GM12878 (cell line): Measurements from ENCODE around the gene CRYGC. TPM values are rescaled to one million over a fixed set of nuclear protein-coding genes. Genes with fewer than 3 reads are reported as not detected.

ENCODE experiments used
- ATAC-seq: fragments of 200-7000 bp; cut with Tn5 transposase; 3 replicates; pipeline ENCODE4 v1.9.1; 2020; ENCODE audit warnings: mild to moderate bottlenecking, moderate library complexity
- BruUV-seq: library from RNA; stranded (reverse); fragments of 400-500 nt; replicated peaks from 2 replicates; lab custom pipeline; 2021; lab: Mats Ljungman, UMichigan
- CTCF ChIA-PET: fragments of 300-600 bp; sonication (Branson Sonifier 250); formaldehyde crosslinking; extraction: SDS; loops from one replicate; lab custom pipeline; 2021; ENCODE audit warnings: inconsistent platforms; lab: Yijun Ruan, JAX
- POLR2A ChIA-PET: fragments of 350-600 bp; formaldehyde crosslinking; extraction: SDS; loops from one replicate; lab custom pipeline; 2021; ENCODE audit warnings: inconsistent platforms; lab: Charles Lee
- RAD21 ChIA-PET: fragments of 300-600 bp; sonication (Branson Sonifier 250); formaldehyde crosslinking; loops from one replicate; lab custom pipeline; 2023; ENCODE audit warnings: antibody characterized with exemption; ENCODE audit not compliant: unreplicated experiment; lab: Charles Lee
- SMC1A ChIA-PET: fragments of 300-600 bp; sonication (Branson Sonifier 250); formaldehyde crosslinking; loops from one replicate; lab custom pipeline; 2023; ENCODE audit not compliant: unreplicated experiment, uncharacterized antibody; lab: Charles Lee
- DNase-seq: peaks from one replicate; pipeline ENCODE4 v3.0.0-alpha.2; 2011; ENCODE audit warnings: low read depth, low spot score
- FAIRE-seq: peaks from 3 replicates; lab custom pipeline; 2011; peaks lifted over from hg19 to GRCh38; lab: Jason Lieb, UNC
- H2AFZ ChIP-seq: 2 replicates; pipeline ENCODE4 v1.6.0; 2011; ENCODE audit warnings: low read depth, low read length, control low read depth; ENCODE audit not compliant: control insufficient read depth
- H3K27ac ChIP-seq: 2 replicates; pipeline ENCODE4 v1.5.1; 2011; ENCODE audit warnings: control low read depth; ENCODE audit not compliant: control insufficient read depth, insufficient read depth
- H3K27me3 ChIP-seq, 2 experiments: replicated peaks in 1 of 2; 2 replicates each; pipeline versions ENCODE4 v1.6.0 to v1.6.1; 2011; ENCODE audit warnings: low read length in 1 of 2; ENCODE audit not compliant: control insufficient read depth in 2 of 2, insufficient read depth in 2 of 2
- H3K36me3 ChIP-seq, 2 experiments: 2 replicates each; pipeline ENCODE4 v1.5.1; 2011; ENCODE audit warnings: low read length in 1 of 2; ENCODE audit not compliant: control insufficient read depth in 2 of 2, insufficient read depth in 2 of 2
- H3K4me1 ChIP-seq: 2 replicates; pipeline ENCODE4 v1.6.1; 2011; ENCODE audit warnings: mild to moderate bottlenecking, low read length, moderate library complexity, mixed read lengths; ENCODE audit not compliant: control insufficient read depth, insufficient read depth
- H3K4me2 ChIP-seq: 2 replicates; pipeline ENCODE4 v1.6.0; 2011; ENCODE audit warnings: control low read depth; ENCODE audit not compliant: control insufficient read depth, insufficient read depth
- H3K4me3 ChIP-seq: fragments of 200-600 bp; sonication (generic); 2 replicates; pipeline ENCODE4 v1.5.1; 2016
- H3K79me2 ChIP-seq: 2 replicates; pipeline ENCODE4 v1.6.0; 2011; ENCODE audit warnings: low read length; ENCODE audit not compliant: control insufficient read depth, insufficient read depth
- H3K9ac ChIP-seq: 2 replicates; pipeline ENCODE4 v1.8.0; 2011; ENCODE audit warnings: low read length, control low read depth, mixed read lengths; ENCODE audit not compliant: control insufficient read depth, insufficient read depth
- H3K9me3 ChIP-seq: replicated peaks from 3 replicates; pipeline ENCODE4 v1.5.1; 2011; ENCODE audit warnings: mild to moderate bottlenecking, low read length; ENCODE audit not compliant: control insufficient read depth, insufficient read depth
- H4K20me1 ChIP-seq: 2 replicates; pipeline ENCODE4 v1.6.0; 2011; ENCODE audit not compliant: control insufficient read depth, insufficient read depth
- ASH2L ChIP-seq: fragments of 300-600, 200-600 bp; sonication (generic); IDR thresholded peaks from 2 replicates; pipeline ENCODE4 v1.6.1; 2017; ENCODE audit warnings: low read depth, mild to moderate bottlenecking, borderline replicate concordance
- BRCA1 ChIP-seq: IDR thresholded peaks from 2 replicates; pipeline ENCODE4 v1.6.1; 2011; ENCODE audit warnings: low read depth, low read length, improper control_type of control experiment
- NFYA ChIP-seq: IDR thresholded peaks from 2 replicates; pipeline ENCODE4 v1.6.1; 2011; ENCODE audit warnings: low read depth, mild to moderate bottlenecking, low read length, improper control_type of control experiment, borderline replicate concordance
- NR2C1 ChIP-seq: fragments of 450-650 bp; IDR thresholded peaks from 2 replicates; pipeline ENCODE4 v1.6.1; 2017; ENCODE audit warnings: antibody characterized with exemption, mild to moderate bottlenecking, moderate library complexity
- POLR2AphosphoS2 ChIP-seq: IDR thresholded peaks from 2 replicates; pipeline ENCODE4 v1.6.1; 2011; ENCODE audit warnings: low read depth, mild to moderate bottlenecking, low read length, improper control_type of control experiment, moderate library complexity
- SIN3A ChIP-seq: IDR thresholded peaks from 2 replicates; pipeline ENCODE4 v1.6.1; 2012; ENCODE audit warnings: low read depth, low read length, improper control_type of control experiment
- SUZ12 ChIP-seq: fragments of 200-600 bp; sonication (generic); IDR thresholded peaks from one replicate; pipeline ENCODE4 v1.6.1; 2018; ENCODE audit warnings: antibody characterized with exemption, mild to moderate bottlenecking; ENCODE audit not compliant: unreplicated experiment
- TAF1 ChIP-seq: IDR thresholded peaks from 2 replicates; pipeline ENCODE4 v1.6.1; 2011; ENCODE audit warnings: mild to moderate bottlenecking, low read depth, low read length, borderline replicate concordance
- WGBS: methylation state at CpG from one replicate; pipeline ENCODE4 v1.1.6; 2016; ENCODE audit warnings: low lambda C conversion rate; ENCODE audit not compliant: insufficient replicate concordance, insufficient coverage; ENCODE audit errors: missing lambda C conversion rate; 5-methylcytosine and 5-hydroxymethylcytosine counted together
- in situ Hi-C: fragments of 300-500 bp; cut with MboI; formaldehyde crosslinking; loops from 9 replicates; pipeline ENCODE4 v1.14.3; 2018; ENCODE audit warnings: mixed read lengths
- intact Hi-C: fragments of 100-400 bp; cut with micrococcal nuclease; formaldehyde crosslinking; loops from one replicate; pipeline ENCODE4 v1.14.2; 2022; ENCODE audit not compliant: unreplicated experiment
- polyA plus RNA-seq, 11 experiments: library from polyadenylated mRNA; depleted of rRNA in 4 of 11; unstranded in 6 of 11; stranded (reverse) in 5 of 11; fragments of >200 nt; fragmentation: Nextera tagmentation in 4 of 11; fragmentation: Illumina TruSeq in 1 of 11; extraction: Ambion mirVana in 4 of 11; extraction: Trizol in 1 of 11; gene quantifications; 1 replicate in 1 of 11; 2 replicates in 10 of 11; pipeline versions ENCODE4 v1.2.1 to v1.2.3, GENCODE V29; 2011 to 2016; ENCODE audit warnings: inconsistent platforms in 2 of 11, missing spikeins in 2 of 11, low read depth in 1 of 11
- total RNA-seq, 4 experiments: library from RNA; depleted of rRNA in 3 of 4; stranded (reverse); fragments of >200 nt in 3 of 4; fragmentation: Illumina TruSeq in 1 of 4; extraction: Trizol in 1 of 4; gene quantifications; 2 replicates each; pipeline versions ENCODE4 v1.2.1 to v1.2.3, GENCODE V29; 2013 to 2021

CRYGC gene
- total and polyA plus RNA-seq, 10 of the 15 experiments (the other 5 are each of a cell fraction or from before 2014, with no cell fraction given): not detected

GRCh38 chr2:208103616-208104015, 26.0 kb downstream of the CRYGC start:
- WGBS: 63% methylated on average over 3 of the region's 3 CpGs
- SMC1A ChIA-PET: no interaction called here
- POLR2A ChIA-PET: no interaction called here
- no peak overlapping the region for H3K4me3 ChIP-seq
- intact Hi-C loops (no loop called here), in situ Hi-C loops (no loop called here)
- H3K27me3 ChIP-seq: peaks cover 0 to 2% of the 10 kb centered on the region in 2 experiments; a peak in 1 of 4 replicates
- no peaks in the 10 kb centered on the region for H3K9me3 ChIP-seq
- no peak overlapping the region for H3K9ac ChIP-seq
- H3K27ac ChIP-seq: no peak overlapping the region
- CTCF ChIA-PET: interaction anchor here (0.6 kb wide), 1 partner anchor 58 kb away, joined by 3 read pairs; no protein-coding TSS in a partner anchor
- FAIRE-seq (no peak), ATAC-seq (no peak), DNase-seq (no peak)
- no TSS peak for BruUV-seq
- no peak overlapping the region for H3K4me2 ChIP-seq
- no peaks in the 10 kb centered on the region for H3K36me3 ChIP-seq
- no peaks in the 10 kb centered on the region for H3K4me1 ChIP-seq
- H3K79me2 ChIP-seq: no peaks in the 10 kb centered on the region
- H2AFZ ChIP-seq: no peak overlapping the region
- H4K20me1 ChIP-seq: no peaks in the 10 kb centered on the region
- TF ChIP-seq NFYA: no peak
- no peak for TF ChIP-seq BRCA1
- no peak for TF ChIP-seq NR2C1
- no peak for TF ChIP-seq POLR2AphosphoS2
- TF ChIP-seq ASH2L: no peak
- TF ChIP-seq TAF1: no peak
- TF ChIP-seq SIN3A: no peak
- TF ChIP-seq SUZ12: no peak
- RAD21 ChIA-PET: no interaction called here
